SU-DHL-6 (cell line): ENCODE data around the gene NCMAP.

Experiments used
- H2AFZ ChIP-seq: fragments of 200-600 bp; sonication (generic); 2 replicates; pipeline ENCODE4 v1.6.1; 2014; ENCODE audit warnings: low read depth, mild to moderate bottlenecking, moderate library complexity, mixed read lengths, antibody characterized with exemption, low read length; ENCODE audit not compliant: severe bottlenecking
- H3F3A ChIP-seq: fragments of 200-600 bp; shearing (Covaris generic); 2 replicates; pipeline ENCODE4 v1.6.0; 2016; ENCODE audit warnings: antibody characterized with exemption, mild to moderate bottlenecking; ENCODE audit not compliant: insufficient read depth
- H3K27ac ChIP-seq: fragments of 200-600 bp; sonication (generic); 2 replicates; pipeline ENCODE4 v1.5.1; 2016; ENCODE audit warnings: low read depth, mild to moderate bottlenecking, low read length, moderate library complexity, mixed read lengths
- H3K27me3 ChIP-seq: fragments of 200-600 bp; sonication (generic), shearing (Covaris generic); 2 replicates; pipeline ENCODE4 v1.6.0; 2014; ENCODE audit warnings: mild to moderate bottlenecking, low read length
- H3K36me3 ChIP-seq: fragments of 200-600 bp; sonication (generic); 2 replicates; pipeline ENCODE4 v1.6.1; 2014; ENCODE audit warnings: mild to moderate bottlenecking, low read length, mixed read lengths
- H3K4me2 ChIP-seq: fragments of 300-600, 200-600 bp; shearing (Covaris generic), sonication (generic); 2 replicates; pipeline ENCODE4 v1.6.0; 2014; ENCODE audit warnings: low read length, low read depth, mild to moderate bottlenecking; ENCODE audit not compliant: poor library complexity, severe bottlenecking
- H3K4me3 ChIP-seq: fragments of 200-600 bp; sonication (generic); 2 replicates; pipeline ENCODE4 v1.5.1; 2014; ENCODE audit warnings: antibody characterized with exemption, low read length, mild to moderate bottlenecking, mixed read lengths; ENCODE audit not compliant: insufficient read depth, poor library complexity, severe bottlenecking
- H3K79me2 ChIP-seq: fragments of 200-600 bp; sonication (generic); 2 replicates; pipeline ENCODE4 v1.6.1; 2014; ENCODE audit warnings: mild to moderate bottlenecking, low read length, moderate library complexity; ENCODE audit not compliant: insufficient read depth
- H3K9ac ChIP-seq: fragments of 200-600 bp; sonication (generic); 2 replicates; pipeline ENCODE4 v1.7.0; 2014; ENCODE audit warnings: mild to moderate bottlenecking, low read length
- H3K9me2 ChIP-seq: fragments of 200-600 bp; sonication (generic); replicated peaks from 2 replicates; pipeline ENCODE4 v1.6.1; 2014; ENCODE audit warnings: low read length; ENCODE audit not compliant: insufficient read depth
- H3K9me3 ChIP-seq: fragments of 200-600 bp; sonication (generic); 2 replicates; pipeline ENCODE4 v1.6.1; 2014; ENCODE audit warnings: low read length, mixed read lengths; ENCODE audit not compliant: insufficient read depth
- H4K20me1 ChIP-seq: fragments of 200-600 bp; sonication (generic); 2 replicates; pipeline ENCODE4 v1.6.1; 2014; ENCODE audit warnings: low read depth, mild to moderate bottlenecking, antibody characterized with exemption, low read length, moderate library complexity, mixed read lengths
- CTCF ChIP-seq: fragments of 200-600 bp; sonication (generic); IDR thresholded peaks from one replicate; pipeline ENCODE4 v1.5.1; 2017; ENCODE audit warnings: antibody characterized with exemption, mild to moderate bottlenecking, low read length, moderate library complexity; ENCODE audit not compliant: insufficient read depth, poor library complexity, severe bottlenecking
- EZH2phosphoT487 ChIP-seq: fragments of 200-600 bp; sonication (generic), shearing (Covaris generic); conservative IDR thresholded peaks from 2 replicates; pipeline ENCODE4 v1.6.1; 2018; ENCODE audit warnings: mild to moderate bottlenecking, antibody characterized with exemption, low read length, moderate library complexity, mixed read lengths

Gene NCMAP

DNA sequence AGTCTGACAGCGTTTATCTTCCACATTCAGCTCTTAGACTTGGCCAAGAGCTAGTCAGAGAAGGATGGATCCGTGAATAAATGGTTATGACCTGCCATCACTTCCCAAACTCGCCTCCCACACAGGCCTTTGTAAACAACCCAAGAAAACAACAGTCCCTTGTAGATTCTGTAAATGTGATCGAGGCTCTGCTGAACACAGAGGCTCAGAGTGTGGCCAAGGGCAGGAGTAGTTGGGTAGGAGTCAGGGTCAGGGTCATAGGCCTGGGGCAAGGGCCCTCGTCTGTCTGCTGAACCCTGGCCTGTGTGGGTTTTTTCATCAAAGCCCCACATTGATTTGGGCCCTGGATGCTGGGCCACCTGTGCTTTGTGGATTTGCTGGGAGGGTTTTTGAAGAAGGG is 32.7 kb downstream of the NCMAP start:
- Histone ChIP-seq H3K4me3 (no peak overlapping the region), H4K20me1 (no peaks in the 10 kb centered on the region), H3K27ac (no peak overlapping the region), H3K36me3 (no peaks in the 10 kb centered on the region), H3F3A (no peaks in the 10 kb centered on the region), H2AFZ (no peak overlapping the region), H3K9ac (no peak overlapping the region), H3K9me2 (no peaks in the 10 kb centered on the region), H3K4me2 (no peak overlapping the region), H3K9me3 (no peaks in the 10 kb centered on the region), H3K79me2 (no peaks in the 10 kb centered on the region), H3K27me3 (no peaks in the 10 kb centered on the region)
- TF ChIP-seq EZH2phosphoT487 (no peak), CTCF (no peak)

DNA sequence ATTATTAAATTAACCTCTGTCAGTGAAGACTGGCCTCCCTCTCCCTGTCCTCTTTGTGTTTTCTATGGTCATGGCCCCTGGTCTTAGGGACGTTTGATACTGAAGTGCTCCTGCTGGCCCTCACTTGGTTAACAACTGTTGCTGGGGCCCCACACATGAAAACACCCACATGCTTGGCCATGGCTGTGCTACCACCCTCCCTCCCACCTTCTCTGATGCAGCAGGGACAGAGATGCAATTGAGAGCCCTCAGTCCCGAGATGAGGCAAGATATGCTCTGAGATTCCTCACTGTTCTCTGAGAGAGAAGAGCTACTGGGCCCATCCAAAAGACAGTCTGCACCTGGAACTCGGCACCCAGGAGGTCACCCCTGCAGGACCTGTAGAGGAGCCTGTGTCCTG is 33.3 kb downstream of the NCMAP start:
- Histone ChIP-seq H3K79me2 (no peaks in the 10 kb centered on the region), H3K9me2 (no peaks in the 10 kb centered on the region), H3K4me2 (no peak overlapping the region), H3K27me3 (no peaks in the 10 kb centered on the region), H3F3A (no peaks in the 10 kb centered on the region), H4K20me1 (no peaks in the 10 kb centered on the region), H3K9me3 (no peaks in the 10 kb centered on the region), H3K4me3 (no peak overlapping the region), H3K9ac (no peak overlapping the region), H3K36me3 (no peaks in the 10 kb centered on the region), H3K27ac (no peak overlapping the region), H2AFZ (no peak overlapping the region)
- TF ChIP-seq CTCF (no peak), EZH2phosphoT487 (no peak)

DNA sequence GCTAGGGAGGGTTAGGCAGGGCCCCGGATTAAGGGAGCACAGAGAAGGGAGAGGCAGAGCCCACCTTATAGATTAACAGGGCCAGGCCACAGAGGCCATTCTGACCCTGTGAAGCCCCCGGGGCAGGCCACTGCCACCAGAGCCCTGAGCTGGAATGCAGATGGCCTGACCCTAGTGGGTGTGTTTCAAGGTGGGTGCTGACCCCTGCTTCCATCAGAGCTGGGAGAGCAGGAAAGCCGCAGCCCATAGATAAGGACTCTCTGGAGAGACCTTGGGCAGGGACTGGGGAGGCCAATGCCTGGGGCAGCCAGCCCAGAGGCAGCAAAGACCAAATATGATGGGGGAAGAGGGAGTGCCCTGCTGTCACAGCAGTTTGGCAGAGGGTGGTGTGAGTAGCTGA is 35.9 kb downstream of the NCMAP start:
- Histone ChIP-seq H3K4me2 (no peak overlapping the region), H3K79me2 (no peaks in the 10 kb centered on the region), H3F3A (no peaks in the 10 kb centered on the region), H3K9me3 (no peaks in the 10 kb centered on the region), H3K27me3 (no peaks in the 10 kb centered on the region), H3K9ac (no peak overlapping the region), H3K4me3 (no peak overlapping the region), H3K27ac (no peak overlapping the region), H3K36me3 (no peaks in the 10 kb centered on the region), H2AFZ (no peak overlapping the region), H3K9me2 (no peaks in the 10 kb centered on the region), H4K20me1 (no peaks in the 10 kb centered on the region)
- TF ChIP-seq EZH2phosphoT487: no peak
- no peak for TF ChIP-seq CTCF

- no peak overlapping the region for H3K27ac ChIP-seq
- H3K9me3 ChIP-seq: no peaks in the 10 kb centered on the region
- no peaks in the 10 kb centered on the region for H3F3A ChIP-seq
- no peaks in the 10 kb centered on the region for H4K20me1 ChIP-seq
- no peak overlapping the region for H3K4me3 ChIP-seq
- no peaks in the 10 kb centered on the region for H3K27me3 ChIP-seq
- H3K79me2 ChIP-seq: no peaks in the 10 kb centered on the region
- no peak for TF ChIP-seq EZH2phosphoT487
- no peak overlapping the region for H3K9ac ChIP-seq
- no peaks in the 10 kb centered on the region for H3K36me3 ChIP-seq
- H3K4me2 ChIP-seq: no peak overlapping the region
- H2AFZ ChIP-seq: no peak overlapping the region
- H3K9me2 ChIP-seq: no peaks in the 10 kb centered on the region
Measured at GRCh38 chr1:24594328-24594598, 38.4 kb downstream of the NCMAP start.
